ENCODE data around the gene LRP1B.

LRP1B gene

DNA sequence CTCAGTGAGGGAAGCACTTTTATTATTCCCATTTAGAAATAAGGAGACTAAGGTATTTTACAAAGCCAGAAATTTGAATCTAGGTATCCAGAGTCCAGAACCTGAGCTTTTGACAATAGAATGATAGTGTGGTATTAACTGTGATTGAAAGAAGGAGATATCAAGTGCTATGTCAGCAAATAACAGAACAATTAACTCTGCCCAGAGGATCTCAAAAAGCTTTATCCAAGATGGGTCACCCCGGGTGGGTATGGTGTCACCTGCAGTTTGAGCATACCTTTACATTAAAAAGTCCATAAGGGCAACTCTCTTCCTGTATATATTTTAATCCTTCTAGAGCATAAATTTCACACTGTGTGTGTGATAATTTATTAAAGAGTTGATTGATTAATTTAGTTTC lies 105.4 kb downstream of the LRP1B start (continued):
- TF ChIP-seq, protein P1, sequence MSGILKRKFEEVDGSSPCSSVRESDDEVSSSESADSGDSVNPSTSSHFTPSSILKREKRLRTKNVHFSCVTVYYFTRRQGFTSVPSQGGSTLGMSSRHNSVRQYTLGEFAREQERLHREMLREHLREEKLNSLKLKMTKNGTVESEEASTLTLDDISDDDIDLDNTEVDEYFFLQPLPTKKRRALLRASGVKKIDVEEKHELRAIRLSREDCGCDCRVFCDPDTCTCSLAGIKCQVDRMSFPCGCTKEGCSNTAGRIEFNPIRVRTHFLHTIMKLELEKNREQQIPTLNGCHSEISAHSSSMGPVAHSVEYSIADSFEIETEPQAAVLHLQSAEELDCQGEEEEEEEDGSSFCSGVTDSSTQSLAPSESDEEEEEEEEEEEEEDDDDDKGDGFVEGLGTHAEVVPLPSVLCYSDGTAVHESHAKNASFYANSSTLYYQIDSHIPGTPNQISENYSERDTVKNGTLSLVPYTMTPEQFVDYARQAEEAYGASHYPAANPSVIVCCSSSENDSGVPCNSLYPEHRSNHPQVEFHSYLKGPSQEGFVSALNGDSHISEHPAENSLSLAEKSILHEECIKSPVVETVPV (CRISPR knock-in tag; IDR thresholded peaks at IDR 0.05), result no peak
- no peak for TF ChIP-seq ZNF8 (CRISPR knock-in tag; IDR thresholded peaks at IDR 0.05)
- no peak for TF ChIP-seq GLIS3 (CRISPR knock-in tag; IDR thresholded peaks at IDR 0.05)

DNA sequence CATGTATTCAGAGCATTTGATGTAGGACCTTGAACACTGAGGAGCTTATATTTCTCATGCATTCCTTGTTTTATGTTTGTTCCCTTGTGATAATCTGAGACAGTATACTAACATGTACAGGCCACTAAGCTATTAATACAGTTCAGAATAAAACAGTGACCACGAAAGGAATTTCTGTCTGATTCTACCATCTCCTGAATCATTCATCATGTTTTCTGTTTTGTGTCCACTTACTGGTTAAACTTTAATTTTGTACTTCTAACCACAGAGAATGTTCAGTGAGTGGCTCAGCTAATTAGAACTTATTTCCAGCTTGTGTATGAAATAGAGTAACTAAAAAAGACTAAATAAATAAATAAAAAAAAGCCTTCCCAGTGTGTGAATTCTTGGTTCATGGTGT lies 110.4 kb downstream of the LRP1B start:
- TF ChIP-seq TOX (CRISPR knock-in tag; IDR thresholded peaks at IDR 0.05; ENCODE audit: borderline replicate concordance), result no peak
- TF ChIP-seq ISL1 (CRISPR knock-in tag; IDR thresholded peaks at IDR 0.05), result peak; percentile 14
- TF ChIP-seq, protein P2, sequence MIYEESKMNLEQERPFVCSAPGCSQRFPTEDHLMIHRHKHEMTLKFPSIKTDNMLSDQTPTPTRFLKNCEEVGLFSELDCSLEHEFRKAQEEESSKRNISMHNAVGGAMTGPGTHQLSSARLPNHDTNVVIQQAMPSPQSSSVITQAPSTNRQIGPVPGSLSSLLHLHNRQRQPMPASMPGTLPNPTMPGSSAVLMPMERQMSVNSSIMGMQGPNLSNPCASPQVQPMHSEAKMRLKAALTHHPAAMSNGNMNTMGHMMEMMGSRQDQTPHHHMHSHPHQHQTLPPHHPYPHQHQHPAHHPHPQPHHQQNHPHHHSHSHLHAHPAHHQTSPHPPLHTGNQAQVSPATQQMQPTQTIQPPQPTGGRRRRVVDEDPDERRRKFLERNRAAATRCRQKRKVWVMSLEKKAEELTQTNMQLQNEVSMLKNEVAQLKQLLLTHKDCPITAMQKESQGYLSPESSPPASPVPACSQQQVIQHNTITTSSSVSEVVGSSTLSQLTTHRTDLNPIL (CRISPR knock-in tag; IDR thresholded peaks at IDR 0.05; ENCODE audit: low read depth), result no peak
- no peak for TF ChIP-seq SNAI2 (CRISPR knock-in tag; IDR thresholded peaks at IDR 0.05)
- TF ChIP-seq CSDC2 (CRISPR knock-in tag; IDR thresholded peaks at IDR 0.05), result no peak
- ATAC-seq, result peak; percentile 75

DNA sequence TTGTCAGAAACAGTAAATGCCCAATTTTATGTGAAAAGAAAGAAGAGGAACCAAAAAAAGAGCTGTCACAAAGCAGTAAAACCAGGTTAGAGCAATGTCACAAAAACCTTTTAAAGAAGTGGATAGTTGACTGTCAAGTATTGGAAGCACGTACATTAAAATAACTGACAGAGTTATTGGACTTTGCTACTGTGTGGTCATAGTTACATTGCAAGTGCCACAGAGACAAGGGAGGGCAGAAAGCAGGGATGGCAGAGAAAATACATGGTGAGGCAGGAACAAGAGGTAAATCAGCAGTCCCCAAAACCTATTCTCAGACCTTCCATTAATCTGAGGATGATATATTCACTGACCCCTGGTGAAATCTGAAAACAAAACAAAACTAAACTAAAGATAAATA lies 116.3 kb downstream of the LRP1B start:
- TF ChIP-seq ESRRG (CRISPR knock-in tag; IDR thresholded peaks at IDR 0.05), result no peak
- no peak for TF ChIP-seq RARB (CRISPR knock-in tag; IDR thresholded peaks at IDR 0.05)
- TF ChIP-seq, protein P3, sequence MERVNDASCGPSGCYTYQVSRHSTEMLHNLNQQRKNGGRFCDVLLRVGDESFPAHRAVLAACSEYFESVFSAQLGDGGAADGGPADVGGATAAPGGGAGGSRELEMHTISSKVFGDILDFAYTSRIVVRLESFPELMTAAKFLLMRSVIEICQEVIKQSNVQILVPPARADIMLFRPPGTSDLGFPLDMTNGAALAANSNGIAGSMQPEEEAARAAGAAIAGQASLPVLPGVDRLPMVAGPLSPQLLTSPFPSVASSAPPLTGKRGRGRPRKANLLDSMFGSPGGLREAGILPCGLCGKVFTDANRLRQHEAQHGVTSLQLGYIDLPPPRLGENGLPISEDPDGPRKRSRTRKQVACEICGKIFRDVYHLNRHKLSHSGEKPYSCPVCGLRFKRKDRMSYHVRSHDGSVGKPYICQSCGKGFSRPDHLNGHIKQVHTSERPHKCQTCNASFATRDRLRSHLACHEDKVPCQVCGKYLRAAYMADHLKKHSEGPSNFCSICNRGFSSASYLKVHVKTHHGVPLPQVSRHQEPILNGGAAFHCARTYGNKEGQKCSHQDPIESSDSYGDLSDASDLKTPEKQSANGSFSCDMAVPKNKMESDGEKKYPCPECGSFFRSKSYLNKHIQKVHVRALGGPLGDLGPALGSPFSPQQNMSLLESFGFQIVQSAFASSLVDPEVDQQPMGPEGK (CRISPR knock-in tag; IDR thresholded peaks at IDR 0.05; ENCODE audit: borderline replicate concordance), result no peak
- no peak for TF ChIP-seq ARNTL (CRISPR knock-in tag; IDR thresholded peaks at IDR 0.05; ENCODE audit: borderline replicate concordance, low read depth)
- TF ChIP-seq, protein P4, sequence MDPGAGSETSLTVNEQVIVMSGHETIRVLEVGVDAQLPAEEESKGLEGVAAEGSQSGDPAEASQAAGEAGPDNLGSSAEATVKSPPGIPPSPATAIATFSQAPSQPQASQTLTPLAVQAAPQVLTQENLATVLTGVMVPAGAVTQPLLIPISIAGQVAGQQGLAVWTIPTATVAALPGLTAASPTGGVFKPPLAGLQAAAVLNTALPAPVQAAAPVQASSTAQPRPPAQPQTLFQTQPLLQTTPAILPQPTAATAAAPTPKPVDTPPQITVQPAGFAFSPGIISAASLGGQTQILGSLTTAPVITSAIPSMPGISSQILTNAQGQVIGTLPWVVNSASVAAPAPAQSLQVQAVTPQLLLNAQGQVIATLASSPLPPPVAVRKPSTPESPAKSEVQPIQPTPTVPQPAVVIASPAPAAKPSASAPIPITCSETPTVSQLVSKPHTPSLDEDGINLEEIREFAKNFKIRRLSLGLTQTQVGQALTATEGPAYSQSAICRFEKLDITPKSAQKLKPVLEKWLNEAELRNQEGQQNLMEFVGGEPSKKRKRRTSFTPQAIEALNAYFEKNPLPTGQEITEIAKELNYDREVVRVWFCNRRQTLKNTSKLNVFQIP (CRISPR knock-in tag; IDR thresholded peaks at IDR 0.05; ENCODE audit: borderline replicate concordance, low read depth), result no peak
- TF ChIP-seq ISL1 (CRISPR knock-in tag; IDR thresholded peaks at IDR 0.05), result no peak
- no peak for TF ChIP-seq ZNF565 (CRISPR knock-in tag; conservative IDR thresholded peaks at IDR 0.05; ENCODE audit: low read depth)
- TF ChIP-seq ZFP3 (CRISPR knock-in tag; IDR thresholded peaks at IDR 0.05), result no peak
- no peak for TF ChIP-seq BACH2 (CRISPR knock-in tag; IDR thresholded peaks at IDR 0.05; ENCODE audit: borderline replicate concordance)
- no peak for TF ChIP-seq OSR1 (CRISPR knock-in tag; IDR thresholded peaks at IDR 0.05)
- TF ChIP-seq, protein P1 (CRISPR knock-in tag; IDR thresholded peaks at IDR 0.05), result no peak
- TF ChIP-seq ZNF70 (CRISPR knock-in tag; IDR thresholded peaks at IDR 0.05), result no peak
- no peak for ATAC-seq

DNA sequence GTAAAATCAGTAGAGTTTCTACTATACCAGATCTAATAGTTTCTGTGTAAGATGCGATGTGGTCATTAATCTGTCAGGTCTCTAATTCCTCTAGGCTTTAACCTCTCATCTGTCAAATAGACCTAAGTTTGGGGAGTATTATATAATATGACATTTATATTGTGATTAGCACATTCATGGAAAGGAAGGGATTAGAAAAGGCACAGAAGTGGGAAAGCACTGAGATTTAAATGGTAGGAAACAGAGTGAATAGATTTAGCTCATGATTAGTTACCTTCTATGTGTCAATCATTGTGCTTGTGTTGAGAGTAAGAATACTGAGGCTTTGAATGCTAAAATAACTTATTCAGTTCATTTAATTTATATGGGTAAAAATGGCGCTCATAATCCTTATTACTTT lies 118.0 kb downstream of the LRP1B start:
- no peak for ATAC-seq
- TF ChIP-seq RARB (CRISPR knock-in tag; IDR thresholded peaks at IDR 0.05) (no peak), CSDC2 (CRISPR knock-in tag; IDR thresholded peaks at IDR 0.05) (no peak), PPARA (CRISPR knock-in tag; IDR thresholded peaks at IDR 0.05; ENCODE audit: borderline replicate concordance) (no peak)
- TF ChIP-seq, protein P5, sequence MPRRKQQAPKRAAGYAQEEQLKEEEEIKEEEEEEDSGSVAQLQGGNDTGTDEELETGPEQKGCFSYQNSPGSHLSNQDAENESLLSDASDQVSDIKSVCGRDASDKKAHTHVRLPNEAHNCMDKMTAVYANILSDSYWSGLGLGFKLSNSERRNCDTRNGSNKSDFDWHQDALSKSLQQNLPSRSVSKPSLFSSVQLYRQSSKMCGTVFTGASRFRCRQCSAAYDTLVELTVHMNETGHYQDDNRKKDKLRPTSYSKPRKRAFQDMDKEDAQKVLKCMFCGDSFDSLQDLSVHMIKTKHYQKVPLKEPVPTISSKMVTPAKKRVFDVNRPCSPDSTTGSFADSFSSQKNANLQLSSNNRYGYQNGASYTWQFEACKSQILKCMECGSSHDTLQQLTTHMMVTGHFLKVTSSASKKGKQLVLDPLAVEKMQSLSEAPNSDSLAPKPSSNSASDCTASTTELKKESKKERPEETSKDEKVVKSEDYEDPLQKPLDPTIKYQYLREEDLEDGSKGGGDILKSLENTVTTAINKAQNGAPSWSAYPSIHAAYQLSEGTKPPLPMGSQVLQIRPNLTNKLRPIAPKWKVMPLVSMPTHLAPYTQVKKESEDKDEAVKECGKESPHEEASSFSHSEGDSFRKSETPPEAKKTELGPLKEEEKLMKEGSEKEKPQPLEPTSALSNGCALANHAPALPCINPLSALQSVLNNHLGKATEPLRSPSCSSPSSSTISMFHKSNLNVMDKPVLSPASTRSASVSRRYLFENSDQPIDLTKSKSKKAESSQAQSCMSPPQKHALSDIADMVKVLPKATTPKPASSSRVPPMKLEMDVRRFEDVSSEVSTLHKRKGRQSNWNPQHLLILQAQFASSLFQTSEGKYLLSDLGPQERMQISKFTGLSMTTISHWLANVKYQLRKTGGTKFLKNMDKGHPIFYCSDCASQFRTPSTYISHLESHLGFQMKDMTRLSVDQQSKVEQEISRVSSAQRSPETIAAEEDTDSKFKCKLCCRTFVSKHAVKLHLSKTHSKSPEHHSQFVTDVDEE (CRISPR knock-in tag; IDR thresholded peaks at IDR 0.05), result no peak

Data from SK-N-SH treated with all-trans-retinoic acid at 6 μM for 48 hours (cell line).